SHP77 treated with DMSO at 0.1 percent for 48 hours (cell line): ENCODE measurements around the gene NSL1.
A peak's percentile ranks its signal among the peaks of the same experiment; 100 is the strongest.
"Not testable (repeated sequence)": the region's sequence is repeated elsewhere in the genome, so short reads cannot be mapped to it uniquely, and the experiment has no call there.

Experiments
- DNase-seq: peaks from one replicate; lab custom pipeline; 2025; lab: John Stamatoyannopoulos, UW

The NSL1 gene, protein sequence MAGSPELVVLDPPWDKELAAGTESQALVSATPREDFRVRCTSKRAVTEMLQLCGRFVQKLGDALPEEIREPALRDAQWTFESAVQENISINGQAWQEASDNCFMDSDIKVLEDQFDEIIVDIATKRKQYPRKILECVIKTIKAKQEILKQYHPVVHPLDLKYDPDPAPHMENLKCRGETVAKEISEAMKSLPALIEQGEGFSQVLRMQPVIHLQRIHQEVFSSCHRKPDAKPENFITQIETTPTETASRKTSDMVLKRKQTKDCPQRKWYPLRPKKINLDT

GRCh38 chr1:212791676-212792395 lies at the start of gene NSL1, which contains the start of gene TATDN3:
Gene NSL1, minus strand, starts transcription at chr1:212791777. Its CDS starts 14 bp downstream, at chr1:212791763.
Gene TATDN3, plus strand, starts transcription at chr1:212791894. Its CDS starts 28 bp downstream, at chr1:212791922.
- DNase-seq, result peak; percentile 83

DNA sequence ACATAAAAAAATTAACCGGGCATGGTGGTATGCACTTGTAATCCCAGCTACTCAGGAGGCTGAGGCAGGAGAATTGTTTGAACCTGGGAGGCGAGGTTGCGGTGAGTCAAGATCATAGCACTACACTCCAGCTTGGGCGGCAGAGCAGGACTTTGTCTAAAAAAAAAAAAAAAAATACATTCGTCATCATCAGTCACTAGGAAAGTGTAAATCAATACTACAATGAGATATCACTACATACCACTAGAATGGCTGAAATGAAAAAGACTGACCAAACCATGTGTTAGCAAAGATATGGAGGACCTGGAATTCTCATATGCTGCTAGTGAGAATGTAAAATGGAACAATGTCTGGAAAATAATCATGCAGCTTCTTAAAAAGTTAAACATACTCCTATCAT lies 46.6 kb upstream of the NSL1 start:
- no peak for DNase-seq

GRCh38 chr1:212833211-212834207 lies 41.9 kb upstream of the NSL1 start:
- not testable (repeated sequence) for DNase-seq

DNA sequence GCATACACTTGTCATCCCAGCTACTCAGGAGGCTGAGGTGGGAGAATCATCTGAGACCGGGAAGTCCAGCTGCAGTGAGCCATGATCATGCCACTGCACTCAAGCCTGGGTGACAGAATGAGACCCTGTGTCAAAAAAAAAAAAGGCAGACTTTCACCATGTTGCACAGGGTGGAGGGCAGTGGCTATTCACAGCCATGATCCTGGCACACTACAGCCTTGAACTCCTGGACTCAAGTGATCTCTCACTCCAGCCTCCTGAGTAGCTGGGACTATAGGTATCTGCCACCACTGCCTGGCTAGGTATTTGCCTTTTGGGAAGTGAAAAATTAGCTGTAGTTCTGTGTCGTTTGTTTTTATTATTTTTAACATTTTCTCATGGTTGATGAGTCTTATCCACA lies 36.8 kb upstream of the NSL1 start:
- DNase-seq, result no peak

DNA sequence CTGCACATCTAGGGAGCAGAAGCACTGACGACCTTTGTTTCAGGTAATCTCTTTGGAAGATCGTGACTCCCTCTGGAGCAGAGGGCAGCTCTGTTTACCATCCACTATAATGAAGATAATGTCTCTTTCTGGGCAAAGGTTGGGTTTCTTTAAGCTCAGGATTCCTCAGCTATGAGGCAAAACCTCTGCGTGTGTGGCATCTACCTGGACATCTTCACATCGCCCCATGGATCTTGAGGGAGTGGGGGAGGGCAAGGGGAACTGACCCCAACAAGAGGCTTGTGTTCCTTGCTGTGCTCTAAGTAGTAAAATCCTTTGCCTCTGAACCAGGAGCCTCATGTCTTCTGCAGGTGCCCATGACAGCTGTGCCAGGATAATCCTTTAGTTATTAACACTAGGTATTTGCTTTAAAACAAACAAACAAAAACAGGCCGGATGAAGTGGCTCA lies 36.3 kb upstream of the NSL1 start:
- DNase-seq, result no peak

- no peak for DNase-seq
These were observed 35.7 kb upstream of the NSL1 start for GRCh38 chr1:212827171-212827776.

DNA sequence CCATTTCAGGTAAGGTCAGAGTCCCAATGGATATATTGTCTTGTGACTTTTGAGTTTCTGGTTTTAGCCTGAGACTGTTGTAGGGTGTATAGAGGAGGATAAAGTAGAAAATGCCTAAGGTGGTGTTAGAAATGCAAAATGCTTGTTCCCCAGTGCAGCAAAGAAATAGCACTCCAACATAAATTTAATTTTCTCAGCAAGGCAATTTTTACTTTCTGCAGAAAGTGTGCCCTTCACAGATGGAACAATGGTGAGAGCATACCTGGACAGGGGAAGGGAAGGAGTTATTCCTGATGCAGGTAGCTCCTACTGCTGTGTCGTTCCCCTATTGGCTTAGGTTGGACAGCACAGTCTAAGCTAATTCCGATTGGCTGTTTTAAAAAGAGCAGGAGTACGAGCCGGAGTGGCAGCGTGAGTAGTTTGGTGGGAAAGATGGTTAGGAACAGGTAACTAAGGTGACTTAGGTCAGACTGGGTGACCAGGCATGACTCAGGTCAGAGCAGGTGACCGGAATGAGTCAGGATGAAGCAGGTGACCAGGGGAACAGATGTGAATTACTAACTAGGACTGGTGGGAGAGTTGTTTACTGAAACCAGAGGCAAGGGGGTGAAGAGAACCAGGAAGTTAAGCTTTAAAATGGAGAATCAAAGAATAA lies 34.3 kb upstream of the NSL1 start:
- no peak for DNase-seq

DNA sequence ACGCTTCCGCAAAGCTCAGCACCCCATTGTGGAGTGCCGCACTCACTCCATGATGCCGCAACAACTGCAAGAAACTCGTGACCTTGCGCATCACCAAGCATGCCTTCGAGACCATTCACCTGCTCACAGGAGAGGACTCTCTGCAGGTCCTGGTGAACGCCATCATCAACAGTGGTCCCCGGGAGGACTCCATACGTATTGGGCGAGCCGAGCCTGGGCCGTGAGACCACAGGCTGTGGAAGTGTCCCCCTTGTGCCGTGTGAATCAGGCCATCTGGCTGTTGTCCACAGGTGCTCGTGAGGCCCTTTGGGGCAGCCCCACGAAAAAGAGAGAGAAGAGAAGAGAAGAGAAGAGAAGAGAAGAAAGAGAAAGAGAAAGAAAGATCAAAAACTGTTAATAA lies 32.6 kb upstream of the NSL1 start:
- DNase-seq, result no peak

- DNase-seq, result no peak
These were observed 31.4 kb upstream of the NSL1 start for GRCh38 chr1:212822956-212823355.

GRCh38 chr1:212820969-212821368 lies 29.4 kb upstream of the NSL1 start:
- DNase-seq, result no peak

DNA sequence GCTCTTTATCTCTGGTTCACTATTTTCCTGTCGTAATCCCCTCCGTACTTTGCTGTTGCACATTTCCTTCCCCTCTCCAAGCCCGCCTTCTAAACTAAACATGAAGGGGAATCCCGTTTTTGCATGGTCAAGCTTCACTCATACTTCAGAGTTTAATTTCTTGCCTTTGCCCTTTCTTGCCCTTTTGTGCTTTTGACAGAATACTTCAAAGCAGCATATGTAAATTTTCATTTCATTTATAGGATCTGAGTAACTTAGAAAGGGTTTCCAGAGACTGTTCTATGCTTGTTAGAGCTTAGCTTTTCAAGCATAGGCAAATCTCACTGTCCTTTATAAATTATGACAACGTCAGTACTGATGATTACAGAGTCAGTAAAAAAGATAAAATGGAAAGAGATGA lies 28.1 kb upstream of the NSL1 start:
- DNase-seq, result no peak

DNA sequence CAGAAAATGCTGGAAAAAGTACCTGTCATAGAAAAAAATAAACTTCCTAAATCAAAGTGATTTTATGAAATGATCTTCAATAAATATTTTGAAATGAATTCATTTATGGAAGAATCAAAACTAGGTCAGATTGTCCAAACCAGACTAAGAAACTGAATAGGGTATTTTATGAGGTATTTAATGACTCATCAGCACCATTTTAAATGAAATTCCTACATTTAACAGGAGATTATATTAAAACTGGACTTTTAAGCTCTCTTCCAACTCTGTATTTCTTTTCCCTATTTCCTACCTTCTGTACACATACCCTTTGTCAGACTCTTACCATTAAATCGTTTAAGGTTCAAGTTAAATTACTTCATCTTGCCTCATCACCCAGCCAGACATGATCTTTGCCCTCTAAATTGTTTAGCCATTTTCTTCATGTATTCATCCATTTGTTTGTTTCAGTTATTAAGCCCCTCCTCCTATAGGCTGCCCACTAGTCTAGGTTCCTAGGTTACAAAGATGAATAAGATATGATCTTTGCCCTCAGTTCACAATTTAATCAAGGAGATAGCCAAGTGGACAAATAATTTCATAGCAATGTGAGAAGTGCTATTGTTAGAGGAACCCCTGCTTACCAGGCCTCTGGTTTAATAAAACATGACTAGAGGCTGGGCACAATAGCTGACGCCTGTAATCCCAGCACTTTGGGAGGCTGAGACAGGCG lies 25.1 kb upstream of the NSL1 start:
- no peak for DNase-seq

- peak; percentile 68 for DNase-seq
These were observed 23.2 kb upstream of the NSL1 start for GRCh38 chr1:212814537-212815334.

- no peak for DNase-seq
These were observed 14.2 kb upstream of the NSL1 start for GRCh38 chr1:212805767-212806166.

DNA sequence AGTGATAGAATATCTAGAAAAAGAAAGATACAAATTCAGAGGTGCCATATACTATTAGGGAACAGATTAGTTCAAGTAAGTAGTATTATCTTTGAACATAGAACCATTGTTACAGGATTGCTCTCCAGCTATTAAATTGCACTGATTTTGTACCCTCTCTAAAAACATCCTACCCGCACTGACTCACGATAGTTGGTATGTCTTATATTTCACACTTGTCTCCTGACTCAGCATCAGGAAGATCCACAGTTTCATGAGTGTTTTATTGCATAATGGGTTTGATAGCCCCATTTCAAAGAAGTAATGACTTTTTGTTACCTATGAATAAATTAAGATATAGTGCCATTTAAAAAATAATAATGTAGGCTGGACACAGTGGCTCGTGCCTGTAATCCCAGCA lies 6.1 kb upstream of the NSL1 start:
- DNase-seq, result no peak

DNA sequence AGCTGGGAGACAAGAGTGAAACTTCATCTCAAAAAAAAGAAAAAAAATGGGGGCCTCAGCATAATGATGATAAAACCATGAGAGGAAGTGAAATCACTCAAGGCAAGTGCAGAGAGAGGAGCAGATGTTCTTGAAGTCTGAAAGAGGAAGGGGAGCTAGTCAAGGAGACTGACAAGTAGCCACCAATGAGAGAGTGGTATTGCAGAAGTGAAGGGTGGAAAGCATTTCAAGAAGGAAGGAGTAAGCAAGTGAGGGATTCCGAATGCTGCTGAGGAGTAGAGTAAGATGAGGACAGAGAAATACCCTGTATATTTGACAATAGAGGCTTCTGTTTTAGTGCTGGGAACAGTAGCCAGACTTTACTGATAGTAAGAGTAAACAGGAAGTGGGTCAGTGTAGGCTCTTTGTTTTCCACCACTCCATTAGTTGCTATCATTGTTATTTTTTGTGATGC lies 3.0 kb upstream of the NSL1 start:
- no peak for DNase-seq

GRCh38 chr1:212792396-212792908 lies 875 bp upstream of the NSL1 start:
- no peak for DNase-seq

DNA sequence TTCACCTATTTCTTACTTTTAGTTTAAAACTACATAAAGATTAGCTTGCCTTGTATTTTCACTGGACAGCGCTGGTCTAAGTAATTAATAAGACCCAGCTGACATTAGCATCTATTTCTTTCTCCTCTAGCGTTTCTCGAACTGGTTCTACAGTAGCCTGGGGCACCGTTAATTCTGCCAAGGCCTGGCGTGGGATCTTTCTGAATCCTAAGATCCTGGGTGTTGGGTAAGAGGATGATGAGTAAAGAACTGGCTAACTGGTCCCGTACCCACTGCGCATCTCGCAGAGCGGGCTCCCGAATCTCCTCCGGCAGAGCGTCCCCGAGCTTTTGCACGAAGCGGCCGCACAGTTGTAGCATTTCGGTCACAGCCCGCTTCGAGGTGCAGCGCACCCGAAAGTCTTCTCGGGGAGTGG lies 309 bp downstream of the NSL1 start:
- peak; percentile 56 for DNase-seq

- DNase-seq, result no peak
These were observed 5.7 kb downstream of the NSL1 start for GRCh38 chr1:212785871-212786270.
